Activated naive CD4-positive, alpha-beta T cell treated with anti-CD3 and anti-CD28 coated beads for 36 hours (primary cell): ENCODE data around the gene PRKAB2. TPM values are rescaled to one million over a fixed set of nuclear protein-coding genes. Genes with fewer than 3 reads are reported as not detected.
"Not testable (repeated sequence)": the region's sequence is repeated elsewhere in the genome, so short reads cannot be mapped to it uniquely, and the experiment has no call there.

Experiments
- CTCF ChIA-PET: fragments of 350-600 bp; sonication (Branson Sonifier 250); formaldehyde crosslinking; loops from one replicate; lab custom pipeline; 2021; ENCODE audit warnings: antibody characterized with exemption; lab: Charles Lee
- DNase-seq: peaks from one replicate; pipeline ENCODE4 v3.0.0-alpha.2; 2020
- H3K27ac Mint-ChIP-seq: one replicate; pipeline ENCODE4 v1.8.0; 2021; ENCODE audit warnings: mild to moderate bottlenecking, mixed read lengths
- H3K27me3 Mint-ChIP-seq: one replicate; pipeline ENCODE4 v1.8.0; 2021; ENCODE audit warnings: low read depth, mixed read lengths
- H3K36me3 Mint-ChIP-seq: one replicate; pipeline ENCODE4 v1.8.0; 2021; ENCODE audit warnings: low read depth, mixed read lengths
- H3K4me1 Mint-ChIP-seq: one replicate; pipeline ENCODE4 v1.8.0; 2021; ENCODE audit warnings: low read depth, mixed read lengths
- H3K4me3 Mint-ChIP-seq: one replicate; pipeline ENCODE4 v1.8.0; 2021; ENCODE audit warnings: mild to moderate bottlenecking, moderate library complexity, mixed read lengths
- H3K9me3 Mint-ChIP-seq: one replicate; pipeline ENCODE4 v1.8.0; 2021; ENCODE audit warnings: mixed read lengths
- intact Hi-C: fragments of 100-400 bp; cut with micrococcal nuclease; formaldehyde crosslinking; loops from one replicate; pipeline ENCODE4 v1.15.1; 2023
- total RNA-seq, 2 experiments: library from RNA; stranded (reverse); gene quantifications; one replicate each; pipeline ENCODE4 v1.2.3, GENCODE V29; 2021

PRKAB2 gene
- total RNA-seq, 2 experiments from 2014 or later = 3.4 to 4.4 TPM

DNA sequence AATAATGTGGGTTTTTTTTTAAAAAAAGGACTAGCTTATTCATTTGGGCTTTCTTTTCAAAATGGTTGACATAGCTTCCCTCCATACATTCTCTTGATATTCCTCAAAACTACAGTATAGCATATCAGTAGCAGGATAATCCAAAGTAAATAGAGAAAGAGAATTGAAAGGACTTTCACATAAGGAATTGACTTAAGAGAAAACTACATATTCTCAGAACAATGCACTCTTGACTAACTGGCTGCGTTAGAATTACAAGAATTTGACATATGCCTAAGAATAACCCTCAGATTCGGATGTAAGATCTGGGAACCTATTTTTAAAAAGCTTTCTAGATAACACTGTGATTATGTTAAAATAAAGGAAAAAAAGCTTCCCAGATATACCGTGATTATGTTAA lies 3.1 kb downstream of the PRKAB2 start:
- DNase-seq = no peak
- H3K9me3 Mint-ChIP-seq = no peaks in the 10 kb centered on the region
- no peak overlapping the region for H3K4me3 Mint-ChIP-seq
- CTCF ChIA-PET = interaction anchor here (1.2 to 2.6 kb wide), 2 partner anchors 73 to 75 kb away, joined by 5 to 10 read pairs; partner anchors contain the start of gene CHD1L
- H3K4me1 Mint-ChIP-seq = peaks cover 31% of the 10 kb centered on the region
- no peaks in the 10 kb centered on the region for H3K27me3 Mint-ChIP-seq
- H3K27ac Mint-ChIP-seq = no peak overlapping the region
- intact Hi-C loops = no loop called here
- peaks cover 13% of the 10 kb centered on the region for H3K36me3 Mint-ChIP-seq

DNA sequence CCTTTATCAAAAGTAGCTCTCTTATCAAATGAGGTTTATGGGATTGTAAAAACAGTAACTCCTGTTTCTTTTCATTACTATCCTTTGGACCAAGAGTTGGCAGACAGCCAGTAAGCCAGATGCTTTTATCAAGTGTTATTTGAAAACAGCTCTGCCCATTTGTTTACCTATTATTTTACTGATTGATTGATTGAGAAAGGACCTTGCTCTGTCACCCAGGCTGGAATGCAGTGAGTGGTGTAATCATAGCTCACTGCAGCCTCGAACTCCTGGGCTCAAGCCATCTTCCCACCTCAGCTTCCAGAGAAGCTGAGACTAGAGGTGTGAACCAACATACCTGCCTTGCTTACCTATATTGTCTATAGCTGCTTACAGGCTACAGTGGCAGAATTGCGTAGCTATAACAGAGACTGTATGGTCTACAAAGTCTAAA lies 3.6 kb downstream of the PRKAB2 start:
- Mint-ChIP-seq H3K9me3 (no peaks in the 10 kb centered on the region), H3K36me3 (peaks cover 13% of the 10 kb centered on the region), H3K27me3 (no peaks in the 10 kb centered on the region), H3K4me1 (peaks cover 28% of the 10 kb centered on the region), H3K27ac (no peak overlapping the region), H3K4me3 (no peak overlapping the region)
- CTCF ChIA-PET = interaction anchor here (2.6 kb wide), 1 partner anchor 73 kb away, joined by 10 read pairs; the partner anchor contains the start of gene CHD1L
- intact Hi-C loops = no loop called here
- DNase-seq = no peak

GRCh38 chr1:147167365-147167764 lies 4.9 kb downstream of the PRKAB2 start:
- Mint-ChIP-seq H3K4me1 (peaks cover 20% of the 10 kb centered on the region), H3K9me3 (no peaks in the 10 kb centered on the region), H3K4me3 (no peak overlapping the region), H3K36me3 (peaks cover 8% of the 10 kb centered on the region), H3K27ac (no peak overlapping the region), H3K27me3 (no peaks in the 10 kb centered on the region)
- intact Hi-C loops = no loop called here
- no peak for DNase-seq
- CTCF ChIA-PET = no interaction called here

DNA sequence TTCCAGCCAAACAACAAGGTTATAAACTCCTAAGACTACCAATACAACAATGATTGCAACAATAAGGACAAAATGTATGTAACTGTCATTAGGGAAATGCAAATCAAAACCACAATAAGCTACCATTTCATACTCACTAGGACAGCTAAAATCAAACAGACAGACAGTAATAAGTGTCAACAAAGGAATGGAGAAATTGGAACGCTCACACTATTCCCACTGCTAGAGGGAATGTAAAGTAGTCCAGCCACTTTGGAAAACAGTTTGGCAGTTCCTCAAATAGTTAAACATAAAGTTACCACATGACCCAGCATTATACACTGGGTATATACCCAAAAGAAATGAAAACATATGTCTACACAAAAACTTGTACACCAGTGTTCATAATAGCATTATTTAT lies 9.3 kb downstream of the PRKAB2 start:
- intact Hi-C loops = no loop called here
- Mint-ChIP-seq H3K4me1 (no peaks in the 10 kb centered on the region), H3K4me3 (no peak overlapping the region), H3K27me3 (no peaks in the 10 kb centered on the region), H3K9me3 (no peaks in the 10 kb centered on the region), H3K27ac (no peak overlapping the region), H3K36me3 (peaks cover 24% of the 10 kb centered on the region)
- CTCF ChIA-PET = interaction anchor here (0.6 kb wide), 1 partner anchor 27 kb away, joined by 3 read pairs; no protein-coding TSS in a partner anchor
- no peak for DNase-seq

DNA sequence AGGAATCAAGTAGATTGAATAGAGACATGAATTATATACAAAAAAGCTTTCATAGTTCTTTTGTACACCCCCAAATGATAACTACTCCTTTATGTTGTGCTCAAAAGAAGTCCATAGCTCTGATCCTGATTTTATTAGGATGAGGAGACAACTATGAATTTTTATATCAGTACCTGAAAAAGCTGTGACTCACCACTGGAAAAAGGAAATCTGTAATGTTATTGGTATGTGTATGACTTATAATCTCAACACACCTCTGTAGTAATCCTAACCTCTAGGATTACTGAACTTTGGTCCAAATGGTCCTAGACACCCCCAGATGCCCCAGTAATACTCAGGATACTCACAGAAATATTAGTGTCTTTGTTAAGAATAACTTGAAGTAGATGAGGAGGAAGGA lies 10.2 kb downstream of the PRKAB2 start:
- H3K4me1 Mint-ChIP-seq = no peaks in the 10 kb centered on the region
- no peak overlapping the region for H3K27ac Mint-ChIP-seq
- peaks cover 29% of the 10 kb centered on the region for H3K36me3 Mint-ChIP-seq
- intact Hi-C loops = no loop called here
- no peaks in the 10 kb centered on the region for H3K27me3 Mint-ChIP-seq
- no peaks in the 10 kb centered on the region for H3K9me3 Mint-ChIP-seq
- DNase-seq = no peak
- no peak overlapping the region for H3K4me3 Mint-ChIP-seq
- CTCF ChIA-PET = no interaction called here

DNA sequence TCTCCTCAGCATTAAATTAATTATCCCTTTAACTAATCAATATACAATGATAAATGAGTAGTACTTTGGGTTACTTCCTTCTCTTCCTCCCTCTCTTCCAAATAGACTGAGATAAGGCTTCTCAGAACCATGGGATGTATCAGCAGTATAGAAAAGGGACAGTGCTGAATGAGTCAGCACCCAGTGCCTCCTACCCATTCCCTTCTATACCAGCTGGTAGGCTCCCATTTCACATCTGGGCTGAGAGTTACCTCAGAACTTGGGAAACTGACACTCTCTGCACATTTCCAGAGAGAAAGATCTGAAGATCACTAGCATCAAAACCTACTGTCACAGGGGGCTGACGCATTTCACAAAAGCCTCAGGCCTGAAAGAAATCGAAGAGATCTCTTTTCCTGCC lies 15.2 kb downstream of the PRKAB2 start:
- intact Hi-C loops, H3K4me3 Mint-ChIP-seq, CTCF ChIA-PET, H3K27ac Mint-ChIP-seq, H3K4me1 Mint-ChIP-seq, H3K27me3 Mint-ChIP-seq, H3K9me3 Mint-ChIP-seq, DNase-seq: not testable (repeated sequence)
- H3K36me3 Mint-ChIP-seq = peaks cover 29% of the 10 kb centered on the region

GRCh38 chr1:147156642-147157041 lies 15.6 kb downstream of the PRKAB2 start:
- Mint-ChIP-seq H3K27ac (no peak overlapping the region), H3K36me3 (peaks cover 29% of the 10 kb centered on the region), H3K4me1 (no peaks in the 10 kb centered on the region), H3K27me3 (no peaks in the 10 kb centered on the region), H3K4me3 (no peak overlapping the region), H3K9me3 (no peaks in the 10 kb centered on the region)
- no peak for DNase-seq
- CTCF ChIA-PET = no interaction called here
- intact Hi-C loops = no loop called here

DNA sequence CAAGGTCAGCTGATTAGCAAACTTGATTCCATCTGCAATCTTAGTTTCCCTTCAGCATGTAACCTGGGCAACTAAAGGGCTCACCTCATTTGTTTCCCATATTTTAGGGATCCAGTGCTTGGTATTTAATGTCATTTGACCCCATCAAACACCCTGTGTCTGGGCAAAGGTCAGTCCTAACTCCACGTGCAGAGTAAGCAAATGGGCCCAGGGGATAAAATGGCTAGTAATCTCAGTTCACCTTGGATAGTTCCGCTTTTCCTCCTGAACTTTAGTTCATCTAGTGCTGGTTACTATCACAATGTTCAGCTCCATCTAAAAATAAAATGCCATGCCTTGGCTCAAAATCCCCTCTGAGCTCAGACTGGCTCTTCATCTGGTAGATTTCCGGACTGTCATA lies 19.5 kb downstream of the PRKAB2 start:
- DNase-seq = no peak
- Mint-ChIP-seq H3K36me3 (peaks cover 8% of the 10 kb centered on the region), H3K27ac (no peak overlapping the region), H3K27me3 (no peaks in the 10 kb centered on the region), H3K4me3 (no peak overlapping the region), H3K4me1 (no peaks in the 10 kb centered on the region), H3K9me3 (no peaks in the 10 kb centered on the region)
- CTCF ChIA-PET = no interaction called here
- intact Hi-C loops = no loop called here

- intact Hi-C loops = no loop called here
- H3K27ac Mint-ChIP-seq = no peak overlapping the region
Measured at GRCh38 chr1:147151244-147151643, 21.0 kb downstream of the PRKAB2 start.

GRCh38 chr1:147142886-147143285 lies 29.4 kb downstream of the PRKAB2 start:
- intact Hi-C loops = no loop called here
- no peak for DNase-seq
- H3K4me3 Mint-ChIP-seq = no peak overlapping the region
- H3K4me1 Mint-ChIP-seq = no peaks in the 10 kb centered on the region
- no peak overlapping the region for H3K27ac Mint-ChIP-seq
- H3K9me3 Mint-ChIP-seq = no peaks in the 10 kb centered on the region
- CTCF ChIA-PET = no interaction called here
- no peaks in the 10 kb centered on the region for H3K36me3 Mint-ChIP-seq
- H3K27me3 Mint-ChIP-seq = peaks cover 12% of the 10 kb centered on the region

More at GRCh38 chr1:147151244-147151643, 21.0 kb downstream of the PRKAB2 start:
- Mint-ChIP-seq H3K27me3 (no peaks in the 10 kb centered on the region), H3K9me3 (no peaks in the 10 kb centered on the region), H3K4me3 (no peak overlapping the region), H3K36me3 (peaks cover 6% of the 10 kb centered on the region), H3K4me1 (no peaks in the 10 kb centered on the region)
- no peak for DNase-seq
- CTCF ChIA-PET = no interaction called here

- H3K36me3 Mint-ChIP-seq, H3K27ac Mint-ChIP-seq, H3K4me3 Mint-ChIP-seq, H3K4me1 Mint-ChIP-seq, DNase-seq, CTCF ChIA-PET, H3K9me3 Mint-ChIP-seq, intact Hi-C loops: not testable (repeated sequence)
- H3K27me3 Mint-ChIP-seq = peaks cover 14% of the 10 kb centered on the region
Measured at GRCh38 chr1:147130721-147131120, 41.5 kb downstream of the PRKAB2 start.

- no peaks in the 10 kb centered on the region for H3K4me1 Mint-ChIP-seq
- H3K36me3 Mint-ChIP-seq = no peaks in the 10 kb centered on the region
- CTCF ChIA-PET = no interaction called here
- H3K27me3 Mint-ChIP-seq = peaks cover 14% of the 10 kb centered on the region
- intact Hi-C loops = no loop called here
- no peak for DNase-seq
- H3K9me3 Mint-ChIP-seq = peaks cover 1% of the 10 kb centered on the region
- H3K27ac Mint-ChIP-seq = no peak overlapping the region
- H3K4me3 Mint-ChIP-seq = no peak overlapping the region
Measured at GRCh38 chr1:147129116-147129873, 43.0 kb downstream of the PRKAB2 start.

GRCh38 chr1:147124266-147124665 lies 48.0 kb downstream of the PRKAB2 start:
- Mint-ChIP-seq H3K9me3 (peaks cover 1% of the 10 kb centered on the region), H3K4me3 (no peak overlapping the region), H3K27ac (no peak overlapping the region), H3K27me3 (peaks cover 5% of the 10 kb centered on the region), H3K36me3 (no peaks in the 10 kb centered on the region), H3K4me1 (no peaks in the 10 kb centered on the region)
- intact Hi-C loops = no loop called here
- DNase-seq = no peak
- CTCF ChIA-PET = no interaction called here
